Psoas muscle (tissue), 8 donors: ENCODE measurements around the gene PRELP. TPM values are rescaled to one million over a fixed set of nuclear protein-coding genes. Genes with fewer than 3 reads are reported as not detected.

Experiments
- ATAC-seq, 4 donors: fragments of 200-7000 bp; cut with Tn5 transposase; one replicate each; pipeline ENCODE4 v1.9.1; 2020; ENCODE audit warnings: moderate library complexity in 3 of 4, mild to moderate bottlenecking in 2 of 4
- DNase-seq, 2 donors: peaks; one replicate each; pipeline ENCODE4 v3.0.0-alpha.2; 2020
- H3K27ac ChIP-seq: fragments of 200-600 bp; one replicate; pipeline ENCODE4 v1.8.0; 2022
- H3K27me3 ChIP-seq, 3 donors: fragments of 200-600 bp in 1 of 3; one replicate each; pipeline versions ENCODE4 v1.6.1 to v1.8.0; 2013 to 2022; ENCODE audit warnings: low read length in 2 of 3, mild to moderate bottlenecking in 2 of 3, moderate library complexity in 1 of 3; ENCODE audit not compliant: insufficient read depth in 3 of 3
- H3K36me3 ChIP-seq, 2 donors: fragments of 200-600 bp in 1 of 2; one replicate each; pipeline versions ENCODE4 v1.6.1 to v1.8.0; 2013 to 2022; ENCODE audit warnings: low read depth in 1 of 2, mild to moderate bottlenecking in 1 of 2, moderate library complexity in 1 of 2; ENCODE audit not compliant: insufficient read depth in 1 of 2
- H3K4me1 ChIP-seq: fragments of 200-600 bp; one replicate; pipeline ENCODE4 v1.8.0; 2022
- H3K4me3 ChIP-seq: fragments of 200-600 bp; one replicate; pipeline ENCODE4 v1.8.0; 2022; ENCODE audit warnings: mild to moderate bottlenecking
- H3K9me3 ChIP-seq: fragments of 200-600 bp; one replicate; pipeline ENCODE4 v1.8.0; 2022
- WGBS, 3 donors: extraction: QIAGEN DNeasy Blood & Tissue Kit; methylation state at CpG; one replicate each; pipeline versions ENCODE4 v1.1.6 to v1.1.7; 2013; 5-methylcytosine and 5-hydroxymethylcytosine counted together
- intact Hi-C, 2 donors: fragments of 100-400 bp; cut with DNase I; formaldehyde crosslinking; loops; one replicate each; pipeline versions ENCODE4 v1.11.0 to v1.14.2; 2022
- polyA plus RNA-seq, 3 donors: library from polyadenylated mRNA; stranded (reverse); fragments of 200-250 nt; gene quantifications; one replicate each; pipeline ENCODE4 v1.2.3, GENCODE V29; 2013
- total RNA-seq, 4 donors: library from RNA; stranded (reverse); fragmentation: NEBNext Ultra II Directional in 2 of 4; extraction: Animal tissue kit (Norgen Biotek cat#: 25700) in 2 of 4; gene quantifications; one replicate each; pipeline versions ENCODE4 v1.2.1 to v1.2.4, GENCODE V29; 2021 to 2023
- TF ChIP-seq, protein P1 (sequence below): fragments of 200-600 bp; IDR thresholded peaks from one replicate; pipeline ENCODE4 v1.8.0; 2022; ENCODE audit warnings: antibody characterized with exemption
- donor health status: healthy with polysubstance abuse.
- donor health status: DM: no; HTN: no; CAD: no; lungs with moderate emphysema.
- donor health status: Bipolar disorder and iron deficiency.
- donor health status: healthy.
- donor health status: DM: yes; HTN: yes; CAD: no.
- donor health status: DM: no; HTN: no; CAD: no.
- donor health status: DM: no; HTN: no; CAD: no.
- donor health status: DM: yes; HTN: yes; CAD: no.

The PRELP gene
- total and polyA plus RNA-seq, 7 donors, result 3.0 to 20.6 (median 6.6) TPM

DNA sequence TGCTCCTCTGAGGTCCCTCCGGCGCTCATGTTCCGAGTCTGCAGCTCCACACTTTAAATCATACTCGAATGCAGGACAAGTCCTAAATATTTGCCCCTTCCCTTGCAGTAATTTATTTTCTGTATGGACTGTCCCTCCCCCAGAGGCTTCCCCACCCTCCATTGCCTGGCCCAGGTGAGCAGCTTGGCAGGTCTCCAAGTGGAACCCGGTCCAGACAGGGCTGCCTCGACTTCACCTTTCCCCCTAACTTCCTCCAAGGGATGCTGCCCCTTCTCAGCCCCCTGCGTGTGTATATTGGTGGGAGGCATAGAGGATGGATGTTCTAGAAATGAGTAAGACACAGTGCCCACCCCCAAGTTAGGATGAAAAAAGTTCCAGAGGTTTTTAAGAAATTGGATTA lies 12.9 kb downstream of the PRELP start:
- TF ChIP-seq, protein P1, sequence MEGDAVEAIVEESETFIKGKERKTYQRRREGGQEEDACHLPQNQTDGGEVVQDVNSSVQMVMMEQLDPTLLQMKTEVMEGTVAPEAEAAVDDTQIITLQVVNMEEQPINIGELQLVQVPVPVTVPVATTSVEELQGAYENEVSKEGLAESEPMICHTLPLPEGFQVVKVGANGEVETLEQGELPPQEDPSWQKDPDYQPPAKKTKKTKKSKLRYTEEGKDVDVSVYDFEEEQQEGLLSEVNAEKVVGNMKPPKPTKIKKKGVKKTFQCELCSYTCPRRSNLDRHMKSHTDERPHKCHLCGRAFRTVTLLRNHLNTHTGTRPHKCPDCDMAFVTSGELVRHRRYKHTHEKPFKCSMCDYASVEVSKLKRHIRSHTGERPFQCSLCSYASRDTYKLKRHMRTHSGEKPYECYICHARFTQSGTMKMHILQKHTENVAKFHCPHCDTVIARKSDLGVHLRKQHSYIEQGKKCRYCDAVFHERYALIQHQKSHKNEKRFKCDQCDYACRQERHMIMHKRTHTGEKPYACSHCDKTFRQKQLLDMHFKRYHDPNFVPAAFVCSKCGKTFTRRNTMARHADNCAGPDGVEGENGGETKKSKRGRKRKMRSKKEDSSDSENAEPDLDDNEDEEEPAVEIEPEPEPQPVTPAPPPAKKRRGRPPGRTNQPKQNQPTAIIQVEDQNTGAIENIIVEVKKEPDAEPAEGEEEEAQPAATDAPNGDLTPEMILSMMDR, result no peak
- no peak overlapping the region for H3K4me3 ChIP-seq
- H3K4me1 ChIP-seq, result peaks cover 11% of the 10 kb centered on the region
- no peaks in the 10 kb centered on the region for H3K36me3 ChIP-seq
- DNase-seq (no peak), ATAC-seq (no peak)
- no peaks in the 10 kb centered on the region for H3K9me3 ChIP-seq
- WGBS, 3 donors, result 74 to 82% (median 81%) methylated on average over 7 of the region's 7 CpGs
- intact Hi-C loops, result loop anchor here in 1 of 2 donors (5.0 kb wide), 1 partner anchor 216 kb away; no protein-coding TSS in a partner anchor
- no peak overlapping the region for H3K27ac ChIP-seq
- H3K27me3 ChIP-seq, result no peaks in the 10 kb centered on the region

DNA sequence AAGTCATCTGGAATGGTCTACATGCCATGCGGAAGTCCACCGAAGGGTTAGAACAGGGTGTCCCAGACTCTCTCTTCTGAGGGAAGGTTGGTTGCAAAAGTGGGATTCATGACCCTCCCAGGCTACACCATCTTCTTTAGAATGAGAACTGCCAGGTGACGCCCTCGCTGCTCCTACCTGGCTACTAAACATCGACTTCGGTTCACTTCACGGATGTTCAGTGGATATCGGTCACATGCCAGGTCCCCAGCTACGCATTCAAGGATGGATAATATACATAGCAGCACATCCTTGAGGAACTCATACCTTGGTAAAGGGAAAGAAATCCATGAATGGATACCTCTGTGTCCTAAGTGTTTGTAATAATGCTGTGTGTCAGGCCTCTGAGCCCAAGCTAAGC lies 15.0 kb downstream of the PRELP start:
- Histone ChIP-seq H3K36me3 (no peaks in the 10 kb centered on the region), H3K27ac (no peak overlapping the region), H3K4me3 (no peak overlapping the region), H3K9me3 (no peaks in the 10 kb centered on the region), H3K4me1 (peaks cover 11% of the 10 kb centered on the region), H3K27me3 (no peaks in the 10 kb centered on the region)
- intact Hi-C loops, result no loop called here
- DNase-seq, result no peak
- WGBS, 3 donors, result 93 to 99% (median 95%) methylated on average over 9 of the region's 9 CpGs
- TF ChIP-seq, protein P1, result no peak
- no peak for ATAC-seq

DNA sequence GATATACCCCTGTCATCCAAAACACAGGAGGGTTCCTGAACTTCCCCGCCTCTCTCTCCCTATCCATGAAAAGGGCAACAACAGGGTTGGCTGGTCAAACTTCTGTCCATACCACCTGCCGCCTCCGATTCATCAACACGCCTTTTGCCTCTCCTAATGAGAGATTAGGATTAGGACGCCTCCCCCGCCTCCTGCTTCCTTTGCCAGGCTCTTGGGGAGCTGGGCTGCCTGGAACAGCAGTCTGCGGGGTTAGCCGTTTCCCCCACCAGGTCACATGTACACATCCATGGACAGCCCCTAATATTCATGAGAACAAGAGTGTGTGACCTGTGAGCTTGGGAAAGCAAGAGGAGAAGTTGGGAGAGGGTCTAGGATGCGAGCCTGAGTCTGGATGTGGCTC lies 16.1 kb downstream of the PRELP start:
- TF ChIP-seq, protein P1, result no peak
- Histone ChIP-seq H3K27ac (no peak overlapping the region), H3K4me1 (peaks cover 11% of the 10 kb centered on the region), H3K4me3 (no peak overlapping the region), H3K9me3 (no peaks in the 10 kb centered on the region), H3K36me3 (no peaks in the 10 kb centered on the region), H3K27me3 (no peaks in the 10 kb centered on the region)
- DNase-seq, result no peak
- 67 to 72% (median 70%) methylated on average over 9 of the region's 9 CpGs for WGBS, 3 donors
- intact Hi-C loops, result loop anchor here in 1 of 2 donors (2.0 kb wide), 1 partner anchor 15 kb away; no protein-coding TSS in a partner anchor
- no peak for ATAC-seq

DNA sequence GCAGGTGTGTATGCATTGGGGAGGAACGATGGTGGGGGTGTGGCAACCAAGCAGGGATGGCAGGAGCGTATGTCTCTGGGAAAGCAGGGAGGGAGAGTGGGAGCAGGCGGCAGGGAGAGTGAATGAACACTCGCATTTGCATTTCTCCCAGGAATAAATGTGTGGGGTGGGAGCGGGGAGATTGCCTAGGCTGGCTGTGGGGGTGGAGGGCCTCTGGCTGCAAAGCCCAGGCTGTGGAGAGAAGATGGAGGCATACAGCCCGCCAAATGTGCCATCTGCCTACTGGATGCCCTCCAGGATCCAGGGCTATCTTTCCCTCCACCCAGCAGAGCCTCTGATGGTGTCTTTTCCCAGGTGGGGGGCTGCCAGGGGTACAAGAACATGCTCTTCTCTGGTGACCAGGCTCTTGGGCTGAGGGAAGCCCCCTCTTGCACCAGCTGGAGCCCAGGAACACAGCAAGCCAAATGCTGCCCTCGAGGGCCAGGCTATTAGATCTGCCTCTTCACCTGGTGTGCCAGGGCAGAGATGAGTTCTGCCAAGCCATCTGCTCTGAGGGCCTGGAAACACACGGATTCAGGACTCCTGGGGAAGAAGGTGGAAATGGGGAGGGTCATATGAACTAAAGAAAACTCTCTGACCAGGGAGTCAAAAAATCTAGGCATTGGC lies 16.6 kb downstream of the PRELP start:
- no peaks in the 10 kb centered on the region for H3K9me3 ChIP-seq
- DNase-seq, result no peak
- no peak overlapping the region for H3K27ac ChIP-seq
- H3K36me3 ChIP-seq, result no peaks in the 10 kb centered on the region
- intact Hi-C loops, result loop anchor here in 1 of 2 donors (2.0 kb wide), 1 partner anchor 15 kb away; no protein-coding TSS in a partner anchor
- H3K4me3 ChIP-seq, result no peak overlapping the region
- 26 to 49% (median 48%) methylated on average over 8 of the region's 8 CpGs for WGBS, 3 donors
- no peak for ATAC-seq
- no peaks in the 10 kb centered on the region for H3K27me3 ChIP-seq
- H3K4me1 ChIP-seq, result peaks cover 5% of the 10 kb centered on the region
- TF ChIP-seq, protein P1, result no peak
